Stimulated activated CD4-positive, alpha-beta T cell treated with anti-CD3 and anti-CD28 coated beads, Interleukin-1b, Interleukin-23, amount 100 ng/mL, for 1 hour (primary cell): ENCODE measurements around the gene SDK1.

ENCODE experiments used
- DNase-seq, 2 donors: peaks; one replicate each; pipeline ENCODE4 v3.0.0-alpha.2; 2020; ENCODE audit warnings: low read depth in 2 of 2

Gene SDK1

DNA sequence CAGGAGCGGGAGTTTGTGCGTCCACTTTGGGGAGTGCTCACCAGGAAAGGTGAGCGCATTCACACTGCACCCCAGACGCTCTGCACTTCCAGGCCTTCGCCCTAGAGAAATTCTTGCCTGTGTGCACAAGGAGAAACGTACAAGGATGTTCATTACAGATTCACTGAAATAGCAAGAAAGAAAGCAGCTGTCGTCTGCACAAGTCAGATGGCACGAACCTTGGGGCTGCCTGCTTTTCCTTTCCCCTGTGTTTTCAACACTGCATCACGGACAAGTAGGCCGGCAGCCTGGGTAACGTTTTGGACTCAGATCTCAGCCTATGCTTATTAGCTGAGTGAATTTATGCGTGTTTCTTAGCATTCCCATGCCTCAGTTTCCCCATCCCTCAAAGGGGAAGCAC, 834.2 kb downstream of the SDK1 start:
- DNase-seq: no peak

DNA sequence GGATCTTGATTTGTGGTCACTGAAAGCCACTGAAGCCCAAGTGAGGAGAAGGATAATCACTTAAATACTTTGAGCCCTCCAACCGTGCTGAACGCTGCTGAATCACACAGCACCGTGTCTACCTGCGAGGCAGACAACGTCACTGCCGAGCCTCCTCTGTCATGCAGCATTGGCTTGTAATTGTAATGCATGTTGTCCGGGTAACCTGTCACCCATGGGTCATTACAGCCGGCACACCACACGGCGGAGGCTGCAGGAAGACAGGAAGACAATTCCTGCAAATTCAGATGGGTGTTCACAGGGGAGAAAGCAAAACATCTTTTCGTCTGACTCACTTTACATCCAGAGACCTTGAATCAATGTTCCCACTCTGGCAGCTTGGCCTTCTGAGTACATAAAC, 835.0 kb downstream of the SDK1 start:
- no peak for DNase-seq

DNA sequence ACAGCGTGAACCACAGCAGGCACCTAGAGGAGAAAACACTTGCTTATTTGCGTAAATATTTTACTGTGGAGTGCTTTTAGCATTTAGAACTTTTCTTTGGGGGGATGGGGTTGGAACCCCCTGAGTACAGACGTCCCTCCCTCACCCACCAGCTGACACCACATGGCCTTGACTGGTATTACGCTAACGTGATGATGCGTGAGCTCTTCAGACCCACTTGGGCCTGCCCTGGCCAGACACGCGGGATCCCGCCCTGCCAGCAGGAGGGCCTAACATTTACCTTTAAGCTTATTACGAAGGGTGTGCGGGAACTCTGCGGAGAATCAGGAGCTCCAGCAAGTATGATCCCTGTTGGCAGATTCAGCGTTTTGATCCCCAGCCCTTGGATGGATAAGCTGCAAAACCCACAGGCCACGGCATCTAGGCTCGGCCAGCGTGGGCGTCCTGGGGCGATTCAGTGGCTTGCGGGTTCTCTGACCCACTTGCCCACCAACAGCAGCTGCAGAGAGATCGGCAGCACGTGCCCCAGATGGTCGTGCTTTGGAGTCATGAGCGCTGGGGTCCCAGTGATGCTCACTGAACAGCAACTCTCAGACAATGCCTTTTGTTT, 835.6 kb downstream of the SDK1 start:
- DNase-seq: no peak

DNA sequence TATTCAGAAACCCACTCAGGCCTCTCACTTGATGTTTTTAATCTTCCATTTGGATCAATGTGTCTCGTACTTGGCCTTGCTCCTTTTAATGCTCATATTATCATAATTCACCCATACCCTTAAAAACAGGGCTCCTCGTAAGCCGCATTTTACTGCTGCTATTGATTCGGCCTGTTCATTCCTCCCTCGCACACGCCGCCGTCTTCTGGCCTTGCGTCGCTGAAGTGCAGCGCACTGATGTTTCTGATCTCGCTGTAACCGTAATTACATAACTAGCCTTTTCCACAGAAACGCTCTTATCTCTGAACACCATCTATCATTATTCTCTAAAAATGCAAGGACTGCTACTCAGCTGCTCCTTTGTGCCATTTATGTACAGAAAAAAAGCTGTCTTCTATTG, 836.5 kb downstream of the SDK1 start:
- no peak for DNase-seq

DNA sequence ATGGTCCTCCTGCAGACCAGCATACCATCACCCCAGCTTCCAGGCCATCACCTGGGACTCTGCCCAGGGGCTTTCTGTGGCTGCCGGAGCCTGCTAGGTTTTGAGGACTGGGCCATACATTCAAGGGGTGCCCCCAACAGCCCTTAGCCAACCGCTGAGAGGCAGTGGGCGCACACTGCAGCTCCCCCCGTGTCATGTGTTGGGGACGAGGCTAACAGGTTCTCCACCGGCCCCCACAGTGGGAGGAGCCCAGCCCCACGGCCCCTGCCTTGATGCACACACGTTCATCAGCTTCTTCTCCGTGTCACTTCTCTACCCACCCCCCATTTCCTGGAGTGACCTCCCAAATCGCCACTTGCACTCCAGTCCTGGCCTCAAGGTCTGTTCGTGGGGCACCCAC, 837.8 kb downstream of the SDK1 start:
- no peak for DNase-seq

DNA sequence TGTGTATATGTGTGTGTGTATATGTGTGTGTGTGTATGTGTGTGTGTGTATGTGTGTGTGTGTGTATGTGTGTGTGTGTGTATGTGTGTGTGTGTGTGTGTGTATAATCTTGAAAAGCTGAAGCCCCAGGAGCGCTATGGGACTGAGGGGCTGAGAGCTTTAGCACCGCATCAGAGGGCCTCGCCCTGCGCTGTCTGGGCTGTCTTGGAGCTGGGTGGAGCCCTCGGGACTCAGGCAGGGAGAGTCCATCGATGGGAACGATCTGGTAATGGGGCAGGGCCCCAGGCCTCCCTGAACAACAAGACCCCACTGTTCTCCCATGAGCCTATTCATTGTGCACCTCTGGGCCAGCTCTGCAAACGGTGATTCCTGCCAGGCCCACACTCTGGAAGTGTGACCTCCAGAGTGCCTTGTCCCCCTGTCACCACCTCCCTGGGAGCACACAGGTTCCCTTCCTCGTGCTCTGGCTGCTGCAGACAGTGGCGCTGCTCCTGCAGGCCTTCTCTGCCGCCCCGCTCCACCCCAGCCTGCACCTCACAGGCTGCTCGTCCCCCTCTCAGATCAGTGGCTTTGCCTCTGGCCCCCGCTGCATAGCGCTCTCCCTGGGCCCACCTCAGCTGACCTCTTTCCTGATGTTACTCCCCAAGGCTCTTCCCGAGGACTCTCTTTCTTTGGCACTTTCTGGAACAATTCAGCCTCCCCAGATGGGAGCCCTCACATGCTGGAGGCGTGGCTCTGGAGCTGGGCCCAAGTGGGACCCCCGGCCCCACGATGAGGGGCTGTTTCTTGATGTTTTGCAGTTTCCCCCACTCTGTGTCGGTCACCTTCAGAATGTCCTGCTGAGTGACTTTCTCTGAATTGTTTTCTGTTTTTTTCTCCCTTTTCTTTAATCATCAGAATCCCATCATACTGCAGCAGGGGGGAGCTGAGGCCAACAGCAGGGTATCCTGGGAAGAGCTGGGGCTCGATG, 838.9 kb downstream of the SDK1 start:
- DNase-seq: no peak

DNA sequence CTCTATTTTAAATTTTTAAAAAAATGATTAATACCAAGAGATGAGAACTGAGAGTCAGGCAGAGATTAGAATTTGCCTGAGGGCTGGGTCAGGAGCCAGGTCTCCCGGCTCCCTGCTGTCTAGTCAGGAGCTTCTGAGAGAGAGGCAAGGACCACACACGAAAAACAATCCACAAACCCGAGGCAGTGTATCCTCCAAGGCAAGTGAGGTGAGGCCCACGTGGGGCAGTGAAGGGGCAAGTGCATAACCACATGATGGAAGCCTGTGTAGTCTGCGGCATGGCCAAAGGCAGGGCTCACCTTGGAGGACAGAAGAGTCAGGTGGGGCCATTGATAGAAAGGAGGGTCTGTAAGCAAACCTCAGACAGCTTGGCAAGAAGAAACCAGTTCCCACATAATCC, 839.9 kb downstream of the SDK1 start:
- no peak for DNase-seq

DNA sequence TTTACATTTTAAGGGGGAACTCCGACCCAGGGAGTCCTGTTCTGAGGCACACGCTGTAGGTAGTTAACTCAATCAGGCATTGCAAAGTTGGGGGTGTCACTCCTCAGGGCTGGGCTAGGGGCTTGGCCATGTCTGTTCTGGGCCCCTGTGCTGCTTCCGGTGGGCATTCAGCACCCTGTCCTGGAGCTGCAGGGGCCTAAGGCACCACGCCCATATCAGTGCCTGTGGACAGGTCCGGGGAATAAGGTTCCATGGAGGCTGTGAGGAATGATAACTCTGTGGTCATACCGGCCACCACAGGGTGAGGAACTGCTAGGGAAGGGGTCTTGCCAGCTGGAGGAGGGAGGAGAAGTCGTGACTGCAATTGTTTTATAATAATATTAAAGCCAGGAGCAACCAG, 842.0 kb downstream of the SDK1 start:
- no peak for DNase-seq

DNA sequence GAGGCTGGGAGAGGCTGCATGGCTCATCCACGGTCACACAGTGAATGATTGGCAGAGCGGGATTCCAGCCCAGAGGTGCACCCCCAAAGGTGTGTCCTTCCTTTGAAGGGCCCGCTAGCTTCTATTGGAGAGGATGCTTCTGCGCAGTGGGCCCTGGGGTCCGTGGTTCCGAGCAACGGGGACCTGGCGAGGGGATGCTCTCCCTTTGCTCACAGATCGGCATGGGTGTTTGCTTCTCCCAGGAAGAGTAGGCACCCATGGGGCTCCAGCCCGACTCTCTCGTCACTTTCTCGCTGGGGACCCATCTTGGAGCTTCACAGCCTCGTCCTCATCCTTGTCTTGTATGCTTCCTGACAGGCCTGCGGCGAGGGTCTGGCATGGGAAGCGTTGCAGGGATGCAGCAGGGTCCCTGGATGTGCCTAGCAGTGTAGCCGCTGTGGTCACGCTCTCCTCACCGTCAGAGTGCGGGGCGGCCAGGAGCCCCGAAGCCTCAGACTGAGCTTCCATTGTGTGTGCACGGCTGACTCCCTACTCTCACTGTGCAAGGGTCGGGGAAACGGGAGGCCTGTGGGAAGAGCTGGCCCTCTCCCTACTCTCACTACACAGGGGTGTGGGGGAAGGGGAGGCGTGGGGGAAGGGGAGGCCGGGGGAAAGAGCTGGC, 842.6 kb downstream of the SDK1 start:
- DNase-seq: no peak

DNA sequence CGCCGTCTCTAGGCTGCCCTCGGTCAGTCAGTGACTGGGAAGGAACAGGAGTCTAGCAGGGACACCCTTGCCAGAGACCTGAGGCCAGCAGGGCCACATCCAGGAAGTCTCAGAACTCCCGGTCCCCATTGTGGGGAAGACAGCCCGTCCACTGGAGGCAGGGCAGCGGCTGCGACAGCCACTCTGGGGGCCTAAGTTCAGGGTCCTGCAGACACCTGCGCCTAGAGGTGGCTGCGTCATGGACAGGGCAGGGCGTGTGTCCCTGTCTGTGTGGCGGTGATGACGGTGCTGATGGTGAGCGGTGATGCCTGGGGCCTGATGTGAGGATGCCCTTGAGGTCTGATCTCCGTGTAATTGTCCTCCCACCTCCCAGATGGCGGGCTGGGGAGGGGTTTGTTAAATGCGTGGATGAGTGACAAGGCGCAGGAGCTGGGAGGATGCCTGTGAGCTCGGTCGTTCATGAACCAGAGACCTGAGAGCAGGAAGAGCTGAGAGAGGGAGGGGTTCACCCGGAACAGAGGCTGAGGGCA, 843.2 kb downstream of the SDK1 start:
- DNase-seq: no peak

DNA sequence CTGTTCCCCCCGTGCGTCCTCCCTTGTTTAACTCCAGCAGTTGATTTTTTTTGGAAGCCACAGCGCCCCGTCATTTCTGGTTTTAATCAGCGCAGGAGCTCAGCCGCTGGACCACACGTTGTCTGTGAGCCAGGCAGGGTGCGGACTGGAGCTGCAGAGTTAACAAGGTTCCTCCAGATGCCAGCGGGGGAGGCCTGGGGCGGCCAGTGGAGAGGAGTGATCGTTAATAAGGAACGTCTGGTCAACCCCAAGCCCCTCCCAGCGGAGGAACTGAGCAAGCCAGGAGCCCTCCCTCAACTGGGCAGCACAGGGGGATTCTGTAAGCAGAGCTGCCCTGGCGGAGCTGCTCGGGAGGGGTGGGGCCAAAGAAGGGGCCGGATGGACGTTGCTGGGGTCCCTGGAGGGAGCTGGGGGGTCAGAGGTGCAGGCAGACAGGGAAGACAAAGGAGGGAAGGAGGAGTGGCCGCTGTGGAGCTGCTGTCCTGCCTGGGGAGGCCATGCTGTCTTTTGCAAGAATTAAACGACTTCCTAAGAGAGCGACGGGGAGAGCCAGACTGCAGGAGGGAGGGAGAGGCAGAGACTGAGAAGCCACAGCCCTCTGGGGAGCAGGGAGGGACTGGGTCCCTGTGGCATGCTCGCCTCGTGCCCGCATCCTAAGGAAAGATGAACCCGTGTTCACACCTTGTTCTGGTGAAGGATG, 843.9 kb downstream of the SDK1 start:
- DNase-seq: no peak

DNA sequence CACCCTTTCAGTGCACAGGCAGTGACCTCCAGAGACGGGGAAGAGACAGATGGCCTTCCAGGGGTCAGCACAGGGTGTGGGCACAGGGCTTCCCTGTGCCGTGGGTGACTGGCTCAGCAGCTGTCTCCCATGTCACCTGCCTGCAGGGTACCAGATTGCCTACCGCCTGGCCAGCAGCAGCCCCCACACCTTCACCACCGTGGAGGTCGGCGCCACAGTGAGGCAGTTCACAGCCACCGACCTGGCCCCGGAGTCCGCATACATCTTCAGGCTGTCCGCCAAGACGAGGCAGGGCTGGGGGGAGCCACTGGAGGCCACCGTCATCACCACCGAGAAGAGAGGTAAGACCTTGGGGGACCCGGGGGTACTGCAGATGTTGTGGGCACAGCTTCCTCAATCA, 844.5 kb downstream of the SDK1 start:
- no peak for DNase-seq

DNA sequence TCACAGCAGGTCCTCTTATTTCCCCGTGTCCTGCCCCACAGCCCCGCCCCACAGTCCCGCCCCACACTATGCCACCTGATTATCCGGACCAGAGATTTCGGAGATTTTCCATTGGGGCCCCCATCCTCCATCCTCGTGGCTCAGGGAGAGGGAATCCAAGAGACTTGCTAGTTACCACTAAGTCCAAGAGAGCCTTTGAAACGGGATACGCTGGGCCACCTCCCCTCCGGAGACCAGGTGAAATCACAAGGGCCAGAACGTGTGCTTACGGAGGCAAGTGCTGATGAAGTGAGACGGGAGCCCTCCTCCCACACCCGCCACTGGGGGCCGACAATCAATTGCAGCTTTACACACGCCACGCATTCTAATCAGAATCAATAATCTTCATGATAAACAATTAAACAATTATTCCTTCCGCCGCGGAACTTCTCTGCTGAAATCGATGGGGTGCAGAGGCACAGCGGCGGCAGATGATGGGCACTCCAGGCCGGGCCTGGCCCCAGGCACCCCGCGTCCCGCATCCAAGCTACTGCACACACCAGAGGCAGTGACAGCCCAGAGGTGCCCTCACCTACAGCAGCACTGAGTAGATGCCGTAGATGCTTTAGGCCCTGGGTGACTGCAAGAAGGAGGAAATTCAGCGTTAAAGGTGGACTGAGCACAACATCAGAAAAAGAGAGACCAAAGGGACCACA, 847.0 kb downstream of the SDK1 start:
- DNase-seq: no peak

DNA sequence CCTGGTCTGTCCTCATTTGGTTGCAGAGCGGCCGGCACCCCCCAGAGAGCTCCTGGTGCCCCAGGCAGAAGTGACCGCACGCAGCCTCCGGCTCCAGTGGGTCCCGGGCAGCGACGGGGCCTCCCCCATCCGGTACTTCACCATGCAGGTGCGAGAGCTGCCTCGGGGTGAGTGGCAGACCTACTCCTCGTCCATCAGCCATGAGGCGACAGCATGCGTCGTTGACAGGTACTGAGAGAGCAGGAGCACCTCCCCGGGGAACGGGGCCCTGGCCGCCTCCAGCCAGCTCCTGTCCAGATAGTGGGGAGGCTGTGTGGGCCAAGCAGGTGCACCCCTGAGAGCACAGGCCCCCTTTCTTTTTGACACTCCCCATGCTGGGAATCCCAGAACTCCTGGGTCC, 848.2 kb downstream of the SDK1 start:
- no peak for DNase-seq

DNA sequence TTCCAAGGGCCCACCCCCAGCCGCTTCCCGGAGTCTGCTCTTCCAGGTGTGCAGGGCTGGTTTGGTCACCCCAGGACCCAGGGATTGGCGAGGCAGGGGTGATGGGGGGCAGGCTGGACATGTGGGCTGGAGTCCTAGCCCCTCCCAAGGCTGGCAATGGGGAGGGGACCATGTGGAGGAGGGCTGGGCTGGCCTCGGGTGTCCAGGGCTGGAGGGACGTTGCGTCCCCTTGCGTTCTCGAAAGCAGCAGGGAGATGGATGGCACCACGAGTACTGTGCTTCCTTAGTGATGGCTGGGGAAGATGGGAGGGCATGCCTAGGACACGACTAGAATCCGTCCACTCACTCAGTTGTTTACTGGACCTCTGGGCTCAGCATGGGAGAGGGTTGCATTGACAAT, 848.6 kb downstream of the SDK1 start:
- DNase-seq: no peak

DNA sequence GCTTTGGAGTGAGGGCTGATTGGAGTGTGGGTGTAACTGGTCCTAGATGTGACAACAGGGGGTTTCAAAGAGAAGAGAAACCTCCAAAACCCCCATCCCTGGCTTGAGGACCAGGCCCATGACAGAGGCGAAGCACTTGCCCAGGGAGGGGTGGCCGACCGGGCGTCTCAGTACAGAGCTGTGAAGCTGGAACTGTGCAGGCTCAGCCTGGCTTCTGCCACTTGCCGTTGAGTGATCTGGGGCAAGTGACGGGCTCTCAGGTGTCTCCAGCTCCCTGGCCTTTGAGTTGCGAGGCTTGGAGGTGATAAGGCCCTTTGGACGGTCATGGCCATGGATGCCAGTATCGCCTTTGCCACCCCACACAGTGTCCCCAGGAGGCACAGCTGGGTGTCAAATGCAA, 849.7 kb downstream of the SDK1 start:
- DNase-seq: no peak

DNA sequence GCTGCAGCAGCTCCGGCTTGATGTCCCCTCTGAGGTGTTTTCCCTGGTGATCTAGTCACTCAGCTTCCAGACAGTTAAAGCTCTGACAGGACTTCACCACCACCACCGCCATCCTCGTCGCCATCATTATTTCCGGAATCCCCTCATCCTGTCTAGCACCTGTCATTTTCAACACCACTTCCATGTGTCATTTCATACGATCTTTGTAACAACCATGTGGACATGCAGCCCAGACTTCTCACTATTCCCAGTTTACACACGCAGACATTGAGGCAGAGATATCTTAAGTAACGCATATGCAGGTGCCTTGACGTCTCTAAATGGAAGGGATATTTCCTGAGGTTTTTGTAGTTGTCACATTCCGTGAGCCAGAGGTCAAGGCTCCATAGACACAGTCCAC, 850.5 kb downstream of the SDK1 start:
- DNase-seq: no peak

DNA sequence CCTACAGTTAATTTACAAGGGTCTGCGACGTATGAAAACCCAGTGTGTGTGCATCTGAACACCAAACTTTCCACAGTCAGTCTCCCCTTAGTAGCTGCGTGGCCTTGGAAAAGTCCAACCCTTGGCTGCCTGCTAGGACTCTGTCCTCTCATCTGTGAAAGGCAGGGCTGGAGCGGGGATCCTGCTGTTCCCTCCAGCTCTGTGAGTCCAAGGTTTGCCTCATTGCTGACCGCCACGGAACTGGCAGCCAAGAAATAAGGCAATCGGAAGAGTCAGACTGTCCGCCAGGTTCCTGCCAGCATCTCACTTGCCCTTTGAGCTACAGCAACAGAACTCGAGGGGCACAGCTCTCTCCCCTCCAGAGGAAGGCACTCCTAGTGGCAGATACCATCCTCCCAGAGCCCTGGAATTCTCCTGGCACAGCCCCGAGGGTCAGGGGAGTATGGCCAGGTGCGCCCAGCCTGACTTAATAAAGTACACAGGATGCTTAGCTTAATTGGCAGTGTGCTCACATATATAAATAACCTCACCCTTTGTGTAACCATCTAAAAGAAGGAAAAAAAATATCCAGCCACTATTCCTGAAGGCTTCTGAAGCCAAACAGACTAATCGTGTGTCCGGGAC, 851.0 kb downstream of the SDK1 start:
- no peak for DNase-seq

DNA sequence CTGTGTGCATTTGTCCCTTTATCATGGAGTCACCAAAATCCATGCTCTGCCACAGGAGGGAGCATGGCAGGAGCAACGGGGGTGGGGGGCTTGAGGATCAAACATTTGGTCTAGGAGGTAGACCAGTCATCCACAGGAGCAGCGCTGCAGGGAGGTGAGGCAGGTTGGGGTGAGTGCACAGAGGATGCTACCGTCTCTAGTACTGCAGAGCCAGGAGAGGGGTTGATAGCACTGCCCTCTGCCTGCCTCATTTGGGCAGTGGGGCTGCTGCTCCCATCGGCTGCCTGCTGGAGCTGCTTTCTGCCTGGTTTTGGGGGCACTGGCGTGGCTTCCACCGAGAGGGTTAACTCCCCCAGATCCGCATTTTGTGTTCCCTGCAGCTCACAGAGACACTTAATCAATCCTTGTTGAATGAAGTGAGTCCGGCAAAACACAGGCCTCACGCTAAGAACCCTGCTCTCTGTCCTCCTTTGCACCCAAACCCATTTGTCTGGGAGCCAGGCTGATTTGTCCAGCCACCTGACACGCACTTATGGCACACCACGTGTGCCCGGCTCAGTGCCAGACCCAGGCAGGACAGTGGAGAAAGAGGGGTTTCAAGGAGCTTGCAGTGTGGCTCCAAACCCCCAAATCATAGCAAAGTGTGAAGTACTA, 854.0 kb downstream of the SDK1 start:
- no peak for DNase-seq

DNA sequence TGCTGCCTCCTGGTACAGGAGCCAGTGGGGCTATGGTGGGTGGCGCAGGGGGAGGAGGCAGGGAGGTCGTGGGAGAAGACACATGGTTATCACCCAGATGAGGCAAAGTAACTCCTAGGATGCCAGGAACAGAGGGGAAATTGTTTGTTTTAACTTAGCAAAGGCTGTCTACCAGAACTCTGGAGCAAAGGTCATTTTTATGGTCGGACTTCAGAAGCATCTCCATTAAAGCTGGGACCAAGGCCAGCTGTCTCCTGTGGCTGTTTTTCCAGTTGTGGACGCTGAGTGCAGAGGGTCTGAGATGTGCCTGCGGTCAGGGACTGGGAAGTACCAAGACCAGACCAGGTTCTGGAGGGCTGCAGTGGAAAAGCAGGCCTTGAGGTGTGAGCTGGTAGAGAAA, 855.1 kb downstream of the SDK1 start:
- DNase-seq: no peak
